GM23248 (cell line): ENCODE results near the gene MYZAP. TPM values are rescaled to one million over a fixed set of nuclear protein-coding genes. Genes with fewer than 3 reads are reported as not detected.

Source experiments
- DNase-seq: peaks from one replicate; pipeline ENCODE4 v3.0.0-alpha.2; 2015
- H2AFZ ChIP-seq: fragments of 200-600 bp; sonication (generic); 2 replicates; pipeline ENCODE4 v1.6.1; 2016; ENCODE audit warnings: antibody characterized with exemption
- H3F3A ChIP-seq: fragments of 200-600 bp; sonication (generic); 2 replicates; pipeline ENCODE4 v1.6.1; 2016; ENCODE audit warnings: mild to moderate bottlenecking, antibody characterized with exemption, mixed run types; ENCODE audit not compliant: insufficient read depth
- H3K27ac ChIP-seq: fragments of 200-600 bp; sonication (generic); 2 replicates; pipeline ENCODE4 v1.5.1; 2016; ENCODE audit warnings: mild to moderate bottlenecking
- H3K27me3 ChIP-seq: fragments of 200-600 bp; sonication (generic); replicated peaks from 2 replicates; pipeline ENCODE4 v1.6.1; 2016; ENCODE audit warnings: mild to moderate bottlenecking; ENCODE audit not compliant: insufficient read depth
- H3K36me3 ChIP-seq: fragments of 200-600 bp; sonication (generic); 2 replicates; pipeline ENCODE4 v1.6.1; 2016; ENCODE audit warnings: low read depth, mild to moderate bottlenecking
- H3K4me1 ChIP-seq: fragments of 200-600 bp; sonication (generic); 2 replicates; pipeline ENCODE4 v1.6.1; 2016; ENCODE audit warnings: mild to moderate bottlenecking; ENCODE audit not compliant: insufficient read depth
- H3K4me2 ChIP-seq: fragments of 200-600 bp; sonication (generic); one replicate; pipeline ENCODE4 v1.6.1; 2016; ENCODE audit warnings: mild to moderate bottlenecking; ENCODE audit not compliant: unreplicated experiment
- H3K4me3 ChIP-seq: fragments of 200-600 bp; sonication (generic); 2 replicates; pipeline ENCODE4 v1.5.1; 2016; ENCODE audit warnings: mild to moderate bottlenecking
- H3K79me2 ChIP-seq: fragments of 200-600 bp; sonication (generic); 2 replicates; pipeline ENCODE4 v1.6.1; 2016; ENCODE audit warnings: mild to moderate bottlenecking; ENCODE audit not compliant: insufficient read depth
- H3K9ac ChIP-seq: fragments of 200-600 bp; sonication (generic); 2 replicates; pipeline ENCODE4 v1.6.1; 2016; ENCODE audit warnings: mild to moderate bottlenecking
- H3K9me2 ChIP-seq: fragments of 200-600 bp; sonication (generic); 2 replicates; pipeline ENCODE4 v1.6.1; 2016; ENCODE audit warnings: mixed run types, mild to moderate bottlenecking, moderate library complexity; ENCODE audit not compliant: insufficient read depth
- H3K9me3 ChIP-seq: fragments of 200-600 bp; sonication (generic); one replicate; pipeline ENCODE4 v1.6.1; 2017; ENCODE audit warnings: low read depth
- H4K20me1 ChIP-seq: fragments of 200-600 bp; sonication (generic); 2 replicates; pipeline ENCODE4 v1.6.0; 2016; ENCODE audit not compliant: insufficient read depth
- EZH2 ChIP-seq: fragments of 200-600 bp; sonication (generic); IDR thresholded peaks from 2 replicates; pipeline ENCODE4 v1.6.1; 2018; ENCODE audit warnings: antibody characterized with exemption, mild to moderate bottlenecking; ENCODE audit not compliant: insufficient read depth, poor library complexity, severe bottlenecking
- EZH2phosphoT487 ChIP-seq: fragments of 200-600 bp; sonication (generic); IDR thresholded peaks from 2 replicates; pipeline ENCODE4 v1.6.1; 2018; ENCODE audit warnings: antibody characterized with exemption, moderate library complexity, mild to moderate bottlenecking, low read depth; ENCODE audit not compliant: insufficient read depth
- WGBS, 2 experiments: methylation state at CpG; one replicate each; pipeline ENCODE4 v1.1.6; 2015 to 2017; ENCODE audit warnings: low lambda C conversion rate in 2 of 2, low coverage in 1 of 2; ENCODE audit errors: missing lambda C conversion rate in 2 of 2; 5-methylcytosine and 5-hydroxymethylcytosine counted together
- in situ Hi-C: fragments of 300-500 bp; cut with MboI; formaldehyde crosslinking; loops from 2 replicates; pipeline ENCODE4 v1.15.0; 2020
- polyA plus RNA-seq: library from polyadenylated mRNA; unstranded; fragments of >200 nt; fragmentation: Nextera tagmentation; extraction: Ambion mirVana; gene quantifications from 2 replicates; pipeline ENCODE4 v1.2.1, GENCODE V29; 2016
- total RNA-seq: library from RNA; depleted of rRNA; stranded (reverse); fragments of >200 nt; shearing (Covaris generic); gene quantifications from 2 replicates; pipeline ENCODE4 v1.2.3, GENCODE V29; 2014

MYZAP gene
- total and polyA plus RNA-seq, 2 experiments from 2014 or later = 0.11 TPM; not detected in 1

DNA sequence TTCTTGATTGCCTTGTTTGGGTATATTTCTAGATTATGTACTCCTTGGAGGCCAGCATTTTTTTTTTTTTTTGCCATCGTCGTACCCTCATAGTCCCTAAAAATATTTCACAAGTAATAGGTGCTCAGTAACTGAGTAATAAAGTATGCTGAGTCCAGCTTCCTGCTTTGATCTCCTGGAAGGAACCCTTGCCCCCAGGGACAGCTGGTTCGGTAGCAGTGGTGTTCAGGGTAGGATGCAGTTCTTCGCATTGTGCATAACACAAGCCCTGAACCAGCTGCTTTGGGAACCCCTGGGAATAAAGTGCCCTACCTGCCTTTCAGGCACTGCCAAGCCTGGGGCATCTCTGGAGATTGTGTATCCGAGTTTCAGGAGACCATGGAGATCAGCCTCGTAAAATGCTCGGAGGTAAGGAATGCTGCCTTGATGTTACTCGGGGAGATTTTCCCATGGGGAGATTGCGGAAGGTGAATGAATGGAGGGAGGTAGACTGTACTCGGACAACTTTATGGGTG is 7.6 kb downstream of the MYZAP start:
- no peaks in the 10 kb centered on the region for H3K4me1 ChIP-seq
- H3K27me3 ChIP-seq = peaks cover 10% of the 10 kb centered on the region; the same call in 1 of the 2 replicates
- no peaks in the 10 kb centered on the region for H3K79me2 ChIP-seq
- no peaks in the 10 kb centered on the region for H3K36me3 ChIP-seq
- no peak overlapping the region for H3K27ac ChIP-seq
- no peaks in the 10 kb centered on the region for H3F3A ChIP-seq
- no peak overlapping the region for H3K9ac ChIP-seq
- H3K9me2 ChIP-seq = no peaks in the 10 kb centered on the region
- in situ Hi-C loops = no loop called here
- no peak for TF ChIP-seq EZH2phosphoT487
- no peak for TF ChIP-seq EZH2
- H2AFZ ChIP-seq = no peak overlapping the region
- H3K4me2 ChIP-seq = no peak overlapping the region
- WGBS, 2 experiments = 82 to 89% methylated on average over 10 of the region's 10 CpGs
- H3K9me3 ChIP-seq = no peaks in the 10 kb centered on the region
- no peaks in the 10 kb centered on the region for H4K20me1 ChIP-seq
- H3K4me3 ChIP-seq = no peak overlapping the region
- DNase-seq = no peak

- Histone ChIP-seq H3K27ac (no peak overlapping the region), H3K79me2 (no peaks in the 10 kb centered on the region), H3K9me3 (no peaks in the 10 kb centered on the region), H3K4me2 (no peak overlapping the region), H3K4me3 (no peak overlapping the region), H3K27me3 (peaks cover 10% of the 10 kb centered on the region; the same call in 1 of the 2 replicates), H3K9ac (no peak overlapping the region), H3K4me1 (no peaks in the 10 kb centered on the region), H3F3A (no peaks in the 10 kb centered on the region), H4K20me1 (no peaks in the 10 kb centered on the region), H3K36me3 (no peaks in the 10 kb centered on the region), H2AFZ (no peak overlapping the region), H3K9me2 (no peaks in the 10 kb centered on the region)
- in situ Hi-C loops = no loop called here
- 57 to 75% methylated on average over 1 of the region's 1 CpG for WGBS, 2 experiments
- TF ChIP-seq EZH2 = no peak
- no peak for TF ChIP-seq EZH2phosphoT487
- DNase-seq = no peak
Observed at GRCh38 chr15:57600197-57600596, 8.5 kb downstream of the MYZAP start.

DNA sequence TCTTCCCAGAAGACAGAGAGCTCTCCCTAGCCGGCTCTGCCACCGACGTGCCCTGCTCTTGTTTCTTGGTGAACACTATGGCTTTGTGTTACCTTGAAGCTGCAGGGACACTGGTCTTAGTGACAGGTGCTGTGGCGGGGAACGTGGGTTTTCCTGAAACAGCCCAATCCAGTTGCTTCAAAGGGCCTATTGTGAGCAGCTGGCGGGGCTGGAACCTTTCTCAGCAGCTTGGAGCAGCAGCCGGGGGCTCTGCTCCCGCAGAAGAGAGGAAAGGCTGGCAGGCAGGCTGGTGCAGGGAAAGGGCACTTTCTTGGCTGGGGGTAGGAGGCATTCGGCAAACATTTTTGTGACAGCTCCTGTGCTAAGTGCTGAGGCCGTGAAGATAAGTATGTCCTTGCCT is 12.8 kb downstream of the MYZAP start:
- Histone ChIP-seq H4K20me1 (no peaks in the 10 kb centered on the region), H3K36me3 (no peaks in the 10 kb centered on the region), H2AFZ (no peak overlapping the region), H3K9me3 (no peaks in the 10 kb centered on the region), H3K4me3 (no peak overlapping the region), H3K27ac (no peak overlapping the region), H3F3A (no peaks in the 10 kb centered on the region), H3K9ac (no peak overlapping the region), H3K27me3 (peaks cover 9% of the 10 kb centered on the region; the same call in 1 of the 2 replicates), H3K4me2 (no peak overlapping the region), H3K9me2 (no peaks in the 10 kb centered on the region), H3K79me2 (no peaks in the 10 kb centered on the region), H3K4me1 (no peaks in the 10 kb centered on the region)
- TF ChIP-seq EZH2 (no peak), EZH2phosphoT487 (no peak)
- in situ Hi-C loops = no loop called here
- 83 to 84% methylated on average over 10 of the region's 10 CpGs for WGBS, 2 experiments
- DNase-seq = no peak

DNA sequence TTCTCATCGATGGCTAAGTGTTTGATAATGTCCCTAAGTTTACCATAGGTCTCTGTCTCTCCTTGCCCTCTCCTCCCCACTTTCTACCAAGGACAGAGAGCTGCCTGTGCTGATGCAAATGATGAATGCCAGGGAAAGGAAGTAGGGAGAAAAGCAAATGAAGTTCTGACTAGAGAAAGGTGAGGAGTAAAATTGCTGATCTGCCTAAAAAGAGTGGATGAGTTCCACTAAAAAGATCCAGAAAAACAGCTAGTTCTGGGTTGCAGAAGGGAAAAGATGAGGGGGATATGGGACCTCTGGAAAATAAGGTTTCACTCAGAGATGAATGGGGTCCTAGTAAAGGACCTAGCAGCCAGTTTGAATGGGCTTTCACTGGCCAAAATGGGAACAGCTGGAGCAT is 13.8 kb downstream of the MYZAP start:
- Histone ChIP-seq H3K79me2 (no peaks in the 10 kb centered on the region), H3K9ac (no peak overlapping the region), H4K20me1 (no peaks in the 10 kb centered on the region), H3K27ac (no peak overlapping the region), H3K36me3 (no peaks in the 10 kb centered on the region), H3K4me2 (no peak overlapping the region), H2AFZ (no peak overlapping the region), H3K4me1 (0 out of 2 replicates have a peak, but pooled peaks cover 5% of the 10 kb centered on the region), H3K27me3 (no peaks in the 10 kb centered on the region), H3F3A (0 out of 2 replicates have a peak, but pooled peaks cover 4% of the 10 kb centered on the region), H3K9me3 (no peaks in the 10 kb centered on the region), H3K9me2 (no peaks in the 10 kb centered on the region), H3K4me3 (no peak overlapping the region)
- TF ChIP-seq EZH2phosphoT487 = no peak
- no peak for TF ChIP-seq EZH2
- 81 to 96% methylated on average over 1 of the region's 1 CpG for WGBS, 2 experiments
- in situ Hi-C loops = no loop called here
- DNase-seq = no peak

GRCh38 chr15:57606048-57606447 is 14.3 kb downstream of the MYZAP start:
- no peaks in the 10 kb centered on the region for H3K79me2 ChIP-seq
- TF ChIP-seq EZH2 (no peak), EZH2phosphoT487 (no peak)
- no peak overlapping the region for H3K4me2 ChIP-seq
- no peaks in the 10 kb centered on the region for H3K36me3 ChIP-seq
- 0 out of 2 replicates have a peak, but pooled peaks cover 4% of the 10 kb centered on the region for H3F3A ChIP-seq
- in situ Hi-C loops = no loop called here
- H3K9me3 ChIP-seq = no peaks in the 10 kb centered on the region
- H3K9me2 ChIP-seq = no peaks in the 10 kb centered on the region
- H3K4me1 ChIP-seq = 0 out of 2 replicates have a peak, but pooled peaks cover 5% of the 10 kb centered on the region
- H3K27me3 ChIP-seq = no peaks in the 10 kb centered on the region
- no peak overlapping the region for H3K4me3 ChIP-seq
- H2AFZ ChIP-seq = no peak overlapping the region
- H3K9ac ChIP-seq = no peak overlapping the region
- DNase-seq = no peak
- no peaks in the 10 kb centered on the region for H4K20me1 ChIP-seq
- 81 to 82% methylated on average over 2 of the region's 2 CpGs for WGBS, 2 experiments
- no peak overlapping the region for H3K27ac ChIP-seq
